C4-2B (cell line): Measurements from ENCODE around the gene CYB5B.

Source experiments
- ZFX ChIP-seq: fragments of 450-650 bp; IDR thresholded peaks from 2 replicates; pipeline ENCODE4 v1.6.1; 2017
- TF ChIP-seq, protein P1 (sequence below): fragments of 450-650 bp; conservative IDR thresholded peaks from 2 replicates; pipeline ENCODE4 v1.5.1; 2017; ENCODE audit warnings: mild to moderate bottlenecking

DNA sequence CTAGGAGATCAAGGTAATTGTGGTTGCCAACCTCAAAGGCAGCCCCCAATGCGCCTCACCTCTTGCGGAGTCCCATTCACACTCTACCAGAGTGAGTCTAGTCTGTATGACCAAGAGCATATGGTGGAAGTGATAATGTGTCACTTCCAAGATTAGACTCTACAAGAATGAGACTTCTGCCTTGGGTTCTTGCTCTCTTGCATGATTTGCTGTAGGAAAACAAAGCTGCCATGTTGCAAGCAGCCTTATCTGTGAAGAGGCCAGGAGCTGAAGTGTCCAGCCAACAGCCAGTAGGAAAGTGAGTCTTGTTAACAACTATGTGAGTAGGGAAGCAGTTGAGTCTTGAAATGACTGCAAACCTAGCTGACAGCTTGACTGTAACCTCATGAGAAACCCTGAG lies 42.0 kb upstream of the CYB5B start:
- TF ChIP-seq, protein P1, sequence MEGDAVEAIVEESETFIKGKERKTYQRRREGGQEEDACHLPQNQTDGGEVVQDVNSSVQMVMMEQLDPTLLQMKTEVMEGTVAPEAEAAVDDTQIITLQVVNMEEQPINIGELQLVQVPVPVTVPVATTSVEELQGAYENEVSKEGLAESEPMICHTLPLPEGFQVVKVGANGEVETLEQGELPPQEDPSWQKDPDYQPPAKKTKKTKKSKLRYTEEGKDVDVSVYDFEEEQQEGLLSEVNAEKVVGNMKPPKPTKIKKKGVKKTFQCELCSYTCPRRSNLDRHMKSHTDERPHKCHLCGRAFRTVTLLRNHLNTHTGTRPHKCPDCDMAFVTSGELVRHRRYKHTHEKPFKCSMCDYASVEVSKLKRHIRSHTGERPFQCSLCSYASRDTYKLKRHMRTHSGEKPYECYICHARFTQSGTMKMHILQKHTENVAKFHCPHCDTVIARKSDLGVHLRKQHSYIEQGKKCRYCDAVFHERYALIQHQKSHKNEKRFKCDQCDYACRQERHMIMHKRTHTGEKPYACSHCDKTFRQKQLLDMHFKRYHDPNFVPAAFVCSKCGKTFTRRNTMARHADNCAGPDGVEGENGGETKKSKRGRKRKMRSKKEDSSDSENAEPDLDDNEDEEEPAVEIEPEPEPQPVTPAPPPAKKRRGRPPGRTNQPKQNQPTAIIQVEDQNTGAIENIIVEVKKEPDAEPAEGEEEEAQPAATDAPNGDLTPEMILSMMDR, result no peak
- no peak for TF ChIP-seq ZFX
